Fibroblast of upper back skin (primary cell): ENCODE results near the gene HYAL4.
"Not testable (repeated sequence)": the region's sequence is repeated elsewhere in the genome, so short reads cannot be mapped to it uniquely, and the experiment has no call there.

Source experiments
- DNase-seq: peaks from one replicate; pipeline ENCODE4 v3.0.0-alpha.2; 2013

The HYAL4 gene

GRCh38 chr7:123847868-123848267 is 2.9 kb downstream of the HYAL4 start:
- no peak for DNase-seq

GRCh38 chr7:123849855-123850254 is 4.9 kb downstream of the HYAL4 start:
- DNase-seq = no peak

DNA sequence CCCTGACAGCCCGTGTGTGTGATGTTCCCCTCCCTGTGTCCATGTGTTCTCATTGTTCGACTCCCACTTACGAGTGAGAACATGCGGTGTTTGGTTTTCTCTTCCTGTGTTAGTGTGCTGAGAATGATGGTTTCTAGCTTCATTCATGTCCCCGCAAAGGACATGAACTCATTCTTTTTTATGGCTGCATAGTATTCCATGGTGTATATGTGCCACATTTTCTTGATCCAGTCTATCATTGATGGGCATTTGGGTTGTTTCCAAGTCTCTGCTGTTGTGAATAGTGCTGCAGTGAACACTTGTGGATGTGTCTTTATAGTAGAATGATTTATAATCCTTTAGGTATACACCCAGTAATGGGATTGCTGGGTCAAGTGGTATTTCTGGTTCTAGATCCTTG is 6.4 kb downstream of the HYAL4 start:
- DNase-seq = not testable (repeated sequence)

- DNase-seq = not testable (repeated sequence)
These were observed 9.3 kb downstream of the HYAL4 start for GRCh38 chr7:123854291-123854690.

- DNase-seq = not testable (repeated sequence)
These were observed 11.5 kb downstream of the HYAL4 start for GRCh38 chr7:123856428-123856827.

- DNase-seq = no peak
These were observed 15.9 kb downstream of the HYAL4 start for GRCh38 chr7:123860848-123861247.

- DNase-seq = no peak
These were observed 17.8 kb downstream of the HYAL4 start for GRCh38 chr7:123862775-123863174.

GRCh38 chr7:123863461-123863860 is 18.5 kb downstream of the HYAL4 start:
- DNase-seq = no peak

DNA sequence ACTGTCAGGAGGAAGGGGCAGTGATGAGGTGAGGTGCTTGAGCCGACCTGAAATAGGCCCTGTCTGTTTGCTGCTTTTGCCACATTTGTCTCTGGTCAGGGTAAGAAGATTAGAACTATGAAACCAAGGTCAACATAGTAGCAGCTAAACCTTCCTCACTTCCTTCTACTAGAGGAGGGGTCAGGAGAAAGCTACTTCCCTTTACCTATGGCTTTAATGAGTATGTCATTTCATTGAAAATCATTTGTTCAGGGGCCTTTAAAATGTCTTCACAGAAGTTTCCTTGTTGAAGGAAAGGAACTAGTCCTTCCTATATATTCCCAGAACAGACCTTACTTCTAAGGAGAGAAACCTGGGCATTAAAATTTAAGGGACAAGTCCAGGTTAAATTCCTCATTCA is 19.0 kb downstream of the HYAL4 start:
- no peak for DNase-seq

GRCh38 chr7:123864436-123864835 is 19.5 kb downstream of the HYAL4 start:
- DNase-seq = no peak

GRCh38 chr7:123864966-123865365 is 20.0 kb downstream of the HYAL4 start:
- DNase-seq = no peak

GRCh38 chr7:123865517-123866117 is 20.6 kb downstream of the HYAL4 start:
- peak; percentile 63 for DNase-seq

DNA sequence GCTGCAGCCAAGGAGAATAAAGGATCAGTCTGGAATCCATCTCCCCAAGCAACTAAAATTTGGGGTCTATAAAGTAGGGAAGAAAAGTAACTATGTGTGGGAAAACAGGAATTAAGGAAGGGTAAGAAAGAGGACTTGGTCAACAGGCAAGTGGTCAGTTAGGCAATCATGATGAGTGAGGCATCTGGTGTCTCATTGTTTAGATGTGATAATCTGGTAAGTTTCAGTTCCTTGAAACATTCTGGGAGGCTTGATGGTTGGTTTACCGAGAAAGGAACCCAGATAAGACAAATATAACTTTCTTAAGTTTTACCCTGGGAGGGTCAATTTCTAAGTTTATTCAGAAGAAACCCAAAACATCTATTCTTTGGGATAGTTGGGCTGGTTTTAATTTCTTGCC is 22.3 kb downstream of the HYAL4 start:
- DNase-seq = no peak

DNA sequence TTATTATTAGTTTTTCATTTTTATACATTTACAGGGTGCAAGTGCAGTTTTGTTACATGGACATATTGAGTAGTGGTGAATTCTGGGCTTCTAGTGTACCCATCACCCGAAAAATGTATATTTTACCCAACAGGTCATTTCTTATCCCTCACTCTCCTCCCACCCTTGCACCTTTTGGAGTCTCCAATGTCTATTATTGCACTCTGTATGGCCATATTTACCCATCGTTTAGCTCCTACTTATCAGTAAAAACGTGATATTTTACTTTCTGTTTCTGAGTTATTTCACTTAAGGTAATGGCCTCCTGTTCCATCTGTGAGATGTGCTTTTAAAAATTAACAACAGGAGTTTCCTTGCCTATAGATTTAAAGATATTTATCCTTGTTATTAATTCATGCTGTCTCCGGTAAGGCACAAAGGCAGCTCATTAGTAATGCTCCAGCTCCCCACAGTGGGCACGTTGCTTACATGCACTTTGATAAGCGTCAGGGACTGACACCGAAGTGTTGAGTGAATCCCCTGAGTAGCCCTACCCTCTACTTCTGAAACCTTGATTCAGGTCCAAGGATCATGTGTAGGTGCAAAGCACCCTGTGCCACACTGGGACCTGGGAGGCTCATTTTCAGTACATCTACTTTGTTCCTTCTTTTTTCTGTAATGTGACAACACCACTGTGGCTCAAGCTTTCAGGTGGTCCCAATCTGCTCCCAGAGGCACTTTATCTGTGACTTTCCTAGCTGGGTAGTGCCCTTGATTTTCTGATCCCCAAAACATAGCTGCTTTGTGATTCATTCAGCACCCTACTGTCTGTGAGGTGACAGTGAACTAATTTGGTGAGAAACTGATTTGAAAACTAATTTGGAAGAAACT is 27.3 kb downstream of the HYAL4 start:
- peak; percentile 33 for DNase-seq

GRCh38 chr7:123872908-123873307 is 27.9 kb downstream of the HYAL4 start:
- no peak for DNase-seq

DNA sequence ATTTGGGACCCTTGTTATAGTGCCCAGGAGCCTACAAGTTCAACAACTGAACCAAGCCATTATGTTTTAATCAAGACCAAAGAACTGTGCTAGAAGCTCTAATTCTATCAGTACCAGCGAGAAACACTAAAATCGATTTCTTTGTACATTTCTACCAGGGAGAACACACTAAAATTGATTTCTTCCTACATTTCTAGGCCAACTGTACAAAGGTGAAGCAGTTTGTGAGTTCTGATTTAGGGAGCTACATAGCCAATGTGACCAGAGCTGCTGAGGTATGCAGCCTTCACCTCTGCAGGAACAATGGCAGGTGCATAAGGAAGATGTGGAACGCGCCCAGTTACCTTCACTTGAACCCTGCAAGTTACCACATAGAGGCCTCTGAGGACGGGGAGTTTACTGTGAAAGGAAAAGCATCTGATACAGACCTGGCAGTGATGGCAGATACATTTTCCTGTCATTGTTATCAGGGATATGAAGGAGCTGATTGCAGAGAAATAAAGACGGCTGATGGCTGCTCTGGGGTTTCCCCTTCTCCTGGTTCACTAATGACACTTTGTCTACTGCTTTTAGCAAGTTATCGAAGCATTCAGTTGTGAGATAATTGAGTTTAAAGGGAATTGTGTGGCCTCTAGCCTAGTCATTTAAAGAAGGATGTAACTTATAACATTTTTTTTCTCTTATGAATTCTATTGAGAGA is 31.7 kb downstream of the HYAL4 start:
- DNase-seq = no peak

DNA sequence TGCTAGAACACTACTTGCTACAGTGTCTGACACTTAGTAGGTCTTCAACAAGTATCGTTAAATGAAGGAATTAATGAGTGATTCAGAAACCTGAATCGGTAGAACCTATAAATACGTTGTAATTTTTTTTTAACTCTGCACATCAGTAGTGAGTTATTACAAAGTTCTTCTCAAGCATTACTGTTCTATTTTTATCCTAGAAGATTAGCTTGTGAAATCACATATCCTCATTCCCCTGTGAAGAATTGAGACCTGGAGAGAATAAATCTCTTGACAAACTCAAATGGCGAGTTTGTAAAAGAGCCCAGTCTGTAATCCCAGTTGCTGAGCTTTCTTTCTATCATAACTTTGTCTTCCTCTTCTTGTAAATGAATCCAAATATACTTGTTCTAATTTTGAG is 34.7 kb downstream of the HYAL4 start:
- DNase-seq = no peak

DNA sequence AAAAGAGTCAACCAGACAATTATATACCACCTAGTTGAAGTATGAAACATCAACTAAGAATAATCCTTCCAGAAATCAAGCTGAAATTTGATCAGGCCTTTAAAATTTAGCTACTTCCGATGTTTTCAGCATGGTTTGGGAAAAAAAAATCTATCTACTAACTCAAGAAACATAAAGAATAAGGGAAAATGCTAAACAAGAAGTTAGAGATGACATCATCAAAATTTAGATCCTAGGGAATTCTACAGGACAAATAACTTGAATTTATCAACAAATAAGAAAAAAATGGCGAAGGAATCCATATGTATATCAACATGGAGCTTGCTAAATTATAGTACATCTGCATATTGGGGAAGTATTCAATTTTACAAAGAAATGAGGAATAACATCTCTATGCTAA is 36.3 kb downstream of the HYAL4 start:
- DNase-seq = no peak

DNA sequence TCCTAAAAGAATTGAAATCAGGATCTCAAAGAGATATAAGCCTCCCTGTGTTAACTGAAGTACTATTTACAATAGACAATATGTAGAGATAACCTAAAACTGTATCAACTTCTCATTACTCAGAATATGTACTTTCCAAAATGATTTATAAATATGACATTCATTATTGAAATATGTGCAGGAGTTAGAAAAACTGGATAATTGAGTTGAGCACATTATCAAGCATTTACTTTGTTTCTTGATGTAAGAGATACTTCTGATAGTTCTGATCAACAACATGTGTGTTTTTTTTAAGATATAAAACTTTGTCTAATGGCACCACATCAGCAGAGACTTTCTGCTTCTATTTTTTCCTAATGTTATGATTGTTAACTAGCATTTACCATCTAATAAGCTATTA is 38.2 kb downstream of the HYAL4 start:
- no peak for DNase-seq

DNA sequence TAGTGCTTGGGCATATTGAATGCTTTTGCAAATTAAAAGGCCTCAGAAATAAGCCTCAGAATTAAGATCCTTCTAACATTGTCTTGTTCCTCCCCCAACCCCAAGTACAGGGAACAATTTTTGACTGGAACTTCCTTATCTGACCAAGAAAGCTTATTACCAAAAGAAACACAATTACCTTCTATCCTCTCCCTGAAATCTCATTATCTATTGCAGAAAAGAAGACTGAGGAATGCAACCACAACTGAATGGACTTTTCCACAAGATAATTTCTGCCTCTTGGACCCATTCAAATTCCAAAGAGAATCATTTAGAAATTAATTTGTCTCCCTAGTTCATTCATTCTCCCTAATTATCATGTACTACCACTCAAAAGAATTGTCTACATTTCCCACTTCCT is 43.2 kb downstream of the HYAL4 start:
- no peak for DNase-seq

- not testable (repeated sequence) for DNase-seq
These were observed 49.8 kb downstream of the HYAL4 start for GRCh38 chr7:123894753-123895152.

GRCh38 chr7:123901101-123901500 is 56.1 kb downstream of the HYAL4 start:
- no peak for DNase-seq

GRCh38 chr7:123905714-123906113 is 60.7 kb downstream of the HYAL4 start:
- DNase-seq = no peak

GRCh38 chr7:123916240-123916724 is 71.3 kb downstream of the HYAL4 start:
- no peak for DNase-seq
